ENCODE results near the gene GALNT15.

Gene GALNT15

DNA sequence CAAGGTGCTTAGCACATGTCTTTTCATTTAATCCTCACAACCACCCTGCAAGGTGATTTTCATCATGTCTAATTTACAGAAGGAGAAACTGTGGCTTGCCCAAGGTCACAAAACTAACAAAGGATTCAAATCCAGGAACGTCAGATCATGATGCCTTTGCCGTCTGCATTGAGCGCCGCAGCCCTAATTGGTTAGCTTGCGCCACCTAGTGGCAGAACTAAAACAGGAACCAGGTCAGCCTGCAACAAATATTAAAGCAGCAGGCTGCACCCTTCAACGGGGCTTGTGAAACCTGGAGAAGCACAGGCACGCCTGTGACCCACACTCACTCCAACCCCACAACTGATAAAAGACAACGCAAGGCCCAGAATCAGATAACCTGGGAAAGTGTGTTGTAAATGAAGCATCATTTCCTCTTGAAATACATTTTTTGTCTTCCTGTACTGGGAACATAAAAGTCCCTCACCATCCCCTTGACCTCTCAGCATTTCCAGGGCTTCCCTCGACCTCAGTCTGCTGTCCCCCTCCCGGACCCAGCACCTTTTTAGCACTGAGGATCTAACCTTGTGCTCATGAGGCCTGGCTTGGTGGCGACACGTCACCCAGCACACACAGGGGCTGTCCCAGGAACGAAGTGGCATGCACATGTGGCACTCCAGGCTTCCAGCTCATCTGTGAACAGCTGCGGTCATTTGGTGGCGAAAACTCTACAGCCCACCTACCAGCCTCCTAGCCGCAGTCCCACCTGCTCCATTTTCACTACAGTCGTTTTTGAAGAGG, 73.0 kb downstream of the GALNT15 start:
- Histone ChIP-seq H4K8ac (ENCODE audit: low read depth, low read length) (no peak overlapping the region), H3K36me3 (ENCODE audit: control insufficient read depth in 1 of 2, insufficient read depth in 2 of 2, low read length in 2 of 2) (no peaks in the 10 kb centered on the region), H3K9me3 (ENCODE audit: insufficient read depth, low read depth, low read length) (no peaks in the 10 kb centered on the region), H2BK12ac (ENCODE audit: low read length) (no peak overlapping the region), H3K79me1 (ENCODE audit: low read length) (no peaks in the 10 kb centered on the region), H3K23ac (ENCODE audit: low read length) (no peak overlapping the region), H3K14ac (ENCODE audit: low read length) (no peak overlapping the region), H3K4me3 (ENCODE audit: low read depth, low read length) (no peak overlapping the region), H4K91ac (ENCODE audit: low read depth, low read length) (no peak overlapping the region), H3K27me3 (ENCODE audit: insufficient read depth, low read length) (no peaks in the 10 kb centered on the region), H4K12ac (ENCODE audit: low read depth, low read length) (no peak overlapping the region), H3K18ac (ENCODE audit: low read length) (no peak overlapping the region), H2AFZ (ENCODE audit: insufficient read depth, low read length, poor library complexity) (no peak overlapping the region), H3K4me1 (ENCODE audit: control insufficient read depth in 1 of 2, insufficient read depth in 2 of 2, low read length in 2 of 2) (no peaks in the 10 kb centered on the region), H3K79me2 (ENCODE audit: control insufficient read depth, insufficient read depth, low read length, poor library complexity) (no peaks in the 10 kb centered on the region), H2AK5ac (ENCODE audit: low read length) (no peak overlapping the region), H3K4ac (ENCODE audit: low read depth, low read length) (no peak overlapping the region), H3K4me2 (ENCODE audit: low read length) (no peak overlapping the region), H3K9ac (ENCODE audit: low read length) (no peak overlapping the region), H3K27ac (ENCODE audit: low read depth, low read length) (no peak overlapping the region), H2BK120ac (ENCODE audit: insufficient read depth, low read length, poor library complexity) (no peak overlapping the region), H2BK5ac (ENCODE audit: low read depth, low read length, poor library complexity) (no peak overlapping the region)
- peak; percentile 65 to 93 for DNase-seq
- WGBS (ENCODE audit: extremely low coverage, insufficient coverage, insufficient read length), result no CpG with 5 or more reads among the region's 17 CpGs

DNA sequence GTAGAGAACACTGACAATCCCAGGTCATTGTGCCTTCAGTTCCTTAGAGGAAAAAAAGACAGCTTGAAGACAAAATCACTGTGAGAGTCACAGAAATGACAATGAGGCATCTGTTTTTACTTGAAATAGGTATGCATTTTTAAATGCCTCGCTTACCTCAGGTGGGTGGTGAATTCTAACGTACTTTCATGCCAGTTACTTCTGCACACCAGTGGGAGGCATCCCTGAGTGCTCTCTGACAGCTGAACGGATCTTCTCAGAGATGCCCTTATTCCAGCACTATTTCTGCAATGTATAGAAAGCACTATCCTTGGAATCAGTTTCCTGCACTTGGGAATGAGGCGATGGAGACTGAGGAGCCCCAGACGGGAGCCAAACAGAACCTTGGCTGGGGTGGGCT, 74.1 kb downstream of the GALNT15 start:
- no peak overlapping the region for H2BK12ac ChIP-seq (ENCODE audit: low read length)
- H3K4me3 ChIP-seq (ENCODE audit: low read depth, low read length), result no peak overlapping the region
- H3K9me3 ChIP-seq (ENCODE audit: insufficient read depth, low read depth, low read length), result no peaks in the 10 kb centered on the region
- no peak overlapping the region for H2AFZ ChIP-seq (ENCODE audit: insufficient read depth, low read length, poor library complexity)
- H3K4ac ChIP-seq (ENCODE audit: low read depth, low read length), result no peak overlapping the region
- H4K91ac ChIP-seq (ENCODE audit: low read depth, low read length), result no peak overlapping the region
- no peak overlapping the region for H3K27ac ChIP-seq (ENCODE audit: low read depth, low read length)
- no peak overlapping the region for H3K9ac ChIP-seq (ENCODE audit: low read length)
- H3K4me1 ChIP-seq (ENCODE audit: control insufficient read depth in 1 of 2, insufficient read depth in 2 of 2, low read length in 2 of 2), result no peaks in the 10 kb centered on the region
- H2AK5ac ChIP-seq (ENCODE audit: low read length), result no peak overlapping the region
- no peak overlapping the region for H2BK120ac ChIP-seq (ENCODE audit: insufficient read depth, low read length, poor library complexity)
- DNase-seq, result no peak
- H3K14ac ChIP-seq (ENCODE audit: low read length), result no peak overlapping the region
- H3K18ac ChIP-seq (ENCODE audit: low read length), result no peak overlapping the region
- no peaks in the 10 kb centered on the region for H3K79me1 ChIP-seq (ENCODE audit: low read length)
- no peaks in the 10 kb centered on the region for H3K36me3 ChIP-seq (ENCODE audit: control insufficient read depth in 1 of 2, insufficient read depth in 2 of 2, low read length in 2 of 2)
- H4K8ac ChIP-seq (ENCODE audit: low read depth, low read length), result no peak overlapping the region
- no peaks in the 10 kb centered on the region for H3K27me3 ChIP-seq (ENCODE audit: insufficient read depth, low read length)
- no peak overlapping the region for H2BK5ac ChIP-seq (ENCODE audit: low read depth, low read length, poor library complexity)
- WGBS (ENCODE audit: extremely low coverage, insufficient coverage, insufficient read length), result no CpG with 5 or more reads among the region's 5 CpGs
- no peak overlapping the region for H3K23ac ChIP-seq (ENCODE audit: low read length)
- no peak overlapping the region for H3K4me2 ChIP-seq (ENCODE audit: low read length)
- H4K12ac ChIP-seq (ENCODE audit: low read depth, low read length), result no peak overlapping the region
- no peaks in the 10 kb centered on the region for H3K79me2 ChIP-seq (ENCODE audit: control insufficient read depth, insufficient read depth, low read length, poor library complexity)

DNA sequence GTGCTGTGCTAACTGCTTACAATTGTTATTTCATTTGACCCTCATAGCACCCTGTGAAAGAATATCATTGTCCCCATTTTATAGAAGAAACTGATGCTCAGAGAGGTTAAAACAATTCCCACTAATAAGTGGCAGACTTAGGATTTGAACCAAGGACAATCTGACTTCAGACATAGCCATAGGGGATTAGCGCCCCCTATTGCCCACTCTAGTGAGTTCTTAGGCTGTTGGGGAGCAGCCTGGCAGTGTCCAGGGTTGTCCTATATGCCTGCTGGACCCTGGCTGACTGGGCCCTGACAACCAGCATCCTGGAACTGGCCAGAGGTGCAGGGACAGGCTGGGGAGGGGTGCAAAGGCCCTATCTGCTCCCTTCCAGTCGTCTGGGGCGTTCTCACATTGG, 74.9 kb downstream of the GALNT15 start:
- Histone ChIP-seq H3K4me1 (ENCODE audit: control insufficient read depth in 1 of 2, insufficient read depth in 2 of 2, low read length in 2 of 2) (no peaks in the 10 kb centered on the region), H2AK5ac (ENCODE audit: low read length) (no peak overlapping the region), H2BK5ac (ENCODE audit: low read depth, low read length, poor library complexity) (no peak overlapping the region), H3K9me3 (ENCODE audit: insufficient read depth, low read depth, low read length) (no peaks in the 10 kb centered on the region), H3K4ac (ENCODE audit: low read depth, low read length) (no peak overlapping the region), H3K27me3 (ENCODE audit: insufficient read depth, low read length) (no peaks in the 10 kb centered on the region), H2BK120ac (ENCODE audit: insufficient read depth, low read length, poor library complexity) (no peak overlapping the region), H3K4me3 (ENCODE audit: low read depth, low read length) (no peak overlapping the region), H3K79me1 (ENCODE audit: low read length) (no peaks in the 10 kb centered on the region), H2BK12ac (ENCODE audit: low read length) (no peak overlapping the region), H3K4me2 (ENCODE audit: low read length) (no peak overlapping the region), H3K18ac (ENCODE audit: low read length) (no peak overlapping the region), H3K36me3 (ENCODE audit: control insufficient read depth in 1 of 2, insufficient read depth in 2 of 2, low read length in 2 of 2) (no peaks in the 10 kb centered on the region), H3K79me2 (ENCODE audit: control insufficient read depth, insufficient read depth, low read length, poor library complexity) (no peaks in the 10 kb centered on the region), H3K23ac (ENCODE audit: low read length) (no peak overlapping the region), H3K9ac (ENCODE audit: low read length) (no peak overlapping the region), H3K27ac (ENCODE audit: low read depth, low read length) (no peak overlapping the region), H4K8ac (ENCODE audit: low read depth, low read length) (no peak overlapping the region), H2AFZ (ENCODE audit: insufficient read depth, low read length, poor library complexity) (no peak overlapping the region), H4K91ac (ENCODE audit: low read depth, low read length) (no peak overlapping the region), H4K12ac (ENCODE audit: low read depth, low read length) (no peak overlapping the region), H3K14ac (ENCODE audit: low read length) (no peak overlapping the region)
- peak in 1 of 2 donors; percentile 33 for DNase-seq
- no CpG with 5 or more reads among the region's 3 CpGs for WGBS (ENCODE audit: extremely low coverage, insufficient coverage, insufficient read length)

DNA sequence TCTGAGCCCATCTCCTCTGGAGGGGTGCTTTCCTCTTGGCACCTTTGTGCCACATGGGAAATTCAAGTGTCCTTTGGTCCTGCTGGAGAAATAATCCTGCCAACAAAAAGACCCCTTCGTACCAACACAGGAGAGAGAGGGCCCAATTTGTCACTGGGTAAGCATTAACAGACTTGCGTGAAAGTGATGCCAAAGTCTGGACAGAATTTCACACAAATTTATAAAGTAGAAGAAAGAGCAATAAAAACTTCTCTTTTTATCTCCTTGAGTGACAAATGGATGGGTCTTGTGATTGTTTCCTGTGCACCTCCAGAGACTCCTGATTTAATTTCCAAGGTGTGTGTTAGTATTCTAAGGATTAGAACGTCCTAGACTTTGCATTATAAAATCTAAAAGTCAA, 75.4 kb downstream of the GALNT15 start:
- no peak overlapping the region for H3K23ac ChIP-seq (ENCODE audit: low read length)
- H3K4me1 ChIP-seq (ENCODE audit: control insufficient read depth in 1 of 2, insufficient read depth in 2 of 2, low read length in 2 of 2), result no peaks in the 10 kb centered on the region
- H3K79me1 ChIP-seq (ENCODE audit: low read length), result no peaks in the 10 kb centered on the region
- H3K9me3 ChIP-seq (ENCODE audit: insufficient read depth, low read depth, low read length), result no peaks in the 10 kb centered on the region
- no peak overlapping the region for H4K12ac ChIP-seq (ENCODE audit: low read depth, low read length)
- no CpG with 5 or more reads among the region's 3 CpGs for WGBS (ENCODE audit: extremely low coverage, insufficient coverage, insufficient read length)
- no peak overlapping the region for H2AFZ ChIP-seq (ENCODE audit: insufficient read depth, low read length, poor library complexity)
- H2BK12ac ChIP-seq (ENCODE audit: low read length), result no peak overlapping the region
- H2BK120ac ChIP-seq (ENCODE audit: insufficient read depth, low read length, poor library complexity), result no peak overlapping the region
- no peak overlapping the region for H3K4me3 ChIP-seq (ENCODE audit: low read depth, low read length)
- no peaks in the 10 kb centered on the region for H3K36me3 ChIP-seq (ENCODE audit: control insufficient read depth in 1 of 2, insufficient read depth in 2 of 2, low read length in 2 of 2)
- H3K27ac ChIP-seq (ENCODE audit: low read depth, low read length), result no peak overlapping the region
- no peak for DNase-seq
- H3K4me2 ChIP-seq (ENCODE audit: low read length), result no peak overlapping the region
- H4K8ac ChIP-seq (ENCODE audit: low read depth, low read length), result no peak overlapping the region
- H2AK5ac ChIP-seq (ENCODE audit: low read length), result no peak overlapping the region
- H3K79me2 ChIP-seq (ENCODE audit: control insufficient read depth, insufficient read depth, low read length, poor library complexity), result no peaks in the 10 kb centered on the region
- no peak overlapping the region for H3K14ac ChIP-seq (ENCODE audit: low read length)
- H3K4ac ChIP-seq (ENCODE audit: low read depth, low read length), result no peak overlapping the region
- H3K27me3 ChIP-seq (ENCODE audit: insufficient read depth, low read length), result no peaks in the 10 kb centered on the region
- no peak overlapping the region for H4K91ac ChIP-seq (ENCODE audit: low read depth, low read length)
- no peak overlapping the region for H3K18ac ChIP-seq (ENCODE audit: low read length)
- H3K9ac ChIP-seq (ENCODE audit: low read length), result no peak overlapping the region
- H2BK5ac ChIP-seq (ENCODE audit: low read depth, low read length, poor library complexity), result no peak overlapping the region

Data from trophoblast cell (in vitro differentiated cells and primary cell).